ENCODE data around the gene SLC4A11.

DNA sequence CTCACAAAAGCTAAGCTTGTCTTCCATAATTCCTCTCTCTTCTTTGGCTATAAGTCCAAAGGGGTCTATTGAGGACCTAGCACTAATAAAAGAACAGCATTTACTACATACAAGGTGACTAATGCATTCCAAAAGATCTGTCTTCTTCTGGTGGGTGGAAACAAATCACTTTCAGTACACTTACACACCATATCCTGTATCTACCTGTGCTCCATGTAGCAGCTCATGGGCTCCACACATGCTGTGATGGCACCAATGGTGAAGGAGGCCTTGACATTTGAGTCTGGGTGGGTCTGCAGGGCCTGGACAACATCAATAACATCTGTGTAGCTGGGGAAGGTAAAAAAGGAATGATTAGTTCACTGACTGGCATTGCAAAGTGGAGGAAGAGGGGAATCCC is 42.4 kb upstream of the SLC4A11 start:
- no peak for TF ChIP-seq EZH2 (IDR thresholded peaks at IDR 0.05; ENCODE audit: low read length)
- TF ChIP-seq, protein P1, sequence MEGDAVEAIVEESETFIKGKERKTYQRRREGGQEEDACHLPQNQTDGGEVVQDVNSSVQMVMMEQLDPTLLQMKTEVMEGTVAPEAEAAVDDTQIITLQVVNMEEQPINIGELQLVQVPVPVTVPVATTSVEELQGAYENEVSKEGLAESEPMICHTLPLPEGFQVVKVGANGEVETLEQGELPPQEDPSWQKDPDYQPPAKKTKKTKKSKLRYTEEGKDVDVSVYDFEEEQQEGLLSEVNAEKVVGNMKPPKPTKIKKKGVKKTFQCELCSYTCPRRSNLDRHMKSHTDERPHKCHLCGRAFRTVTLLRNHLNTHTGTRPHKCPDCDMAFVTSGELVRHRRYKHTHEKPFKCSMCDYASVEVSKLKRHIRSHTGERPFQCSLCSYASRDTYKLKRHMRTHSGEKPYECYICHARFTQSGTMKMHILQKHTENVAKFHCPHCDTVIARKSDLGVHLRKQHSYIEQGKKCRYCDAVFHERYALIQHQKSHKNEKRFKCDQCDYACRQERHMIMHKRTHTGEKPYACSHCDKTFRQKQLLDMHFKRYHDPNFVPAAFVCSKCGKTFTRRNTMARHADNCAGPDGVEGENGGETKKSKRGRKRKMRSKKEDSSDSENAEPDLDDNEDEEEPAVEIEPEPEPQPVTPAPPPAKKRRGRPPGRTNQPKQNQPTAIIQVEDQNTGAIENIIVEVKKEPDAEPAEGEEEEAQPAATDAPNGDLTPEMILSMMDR (optimal IDR thresholded peaks at IDR 0.05 in 1 of 3, IDR thresholded peaks at IDR 0.05 in 1 of 3, conservative IDR thresholded peaks at IDR 0.05 in 1 of 3; ENCODE audit: extremely low read depth in 1 of 3, insufficient read depth in 2 of 3, low read length in 3 of 3) = no peak

All from keratinocyte (primary cell).